ENCODE results near the gene CDH9.
"Not testable (repeated sequence)": the region's sequence is repeated elsewhere in the genome, so short reads cannot be mapped to it uniquely, and the experiment has no call there.

The CDH9 gene

DNA sequence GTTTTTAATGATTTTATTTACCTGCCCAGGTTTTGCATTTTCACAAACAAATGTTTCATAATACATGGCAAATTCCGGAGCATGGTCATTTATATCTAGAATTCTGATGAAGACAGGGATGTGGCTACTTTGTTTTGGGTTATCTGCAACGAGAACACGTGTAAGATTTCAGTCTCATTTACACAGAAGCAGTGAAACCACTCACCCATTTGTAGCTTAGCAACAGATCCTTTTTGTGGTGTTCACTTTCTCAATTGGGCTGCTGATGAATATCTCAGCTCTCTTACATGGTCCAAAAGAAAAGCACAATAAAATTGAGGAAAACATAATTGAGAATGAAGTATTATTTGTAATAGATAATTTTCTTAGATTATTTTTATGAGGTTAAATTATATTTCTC lies 148.6 kb downstream of the CDH9 start:
- no peaks in the 10 kb centered on the region for H3K4me1 Mint-ChIP-seq (ENCODE audit: low read depth)
- H3K36me3 Mint-ChIP-seq (ENCODE audit: low read depth), result no peaks in the 10 kb centered on the region
- no peak overlapping the region for H3K27ac Mint-ChIP-seq
- H3K9me3 Mint-ChIP-seq, result peaks cover 5% of the 10 kb centered on the region
- no peak overlapping the region for H3K4me3 Mint-ChIP-seq
- H3K27me3 Mint-ChIP-seq, result no peaks in the 10 kb centered on the region

DNA sequence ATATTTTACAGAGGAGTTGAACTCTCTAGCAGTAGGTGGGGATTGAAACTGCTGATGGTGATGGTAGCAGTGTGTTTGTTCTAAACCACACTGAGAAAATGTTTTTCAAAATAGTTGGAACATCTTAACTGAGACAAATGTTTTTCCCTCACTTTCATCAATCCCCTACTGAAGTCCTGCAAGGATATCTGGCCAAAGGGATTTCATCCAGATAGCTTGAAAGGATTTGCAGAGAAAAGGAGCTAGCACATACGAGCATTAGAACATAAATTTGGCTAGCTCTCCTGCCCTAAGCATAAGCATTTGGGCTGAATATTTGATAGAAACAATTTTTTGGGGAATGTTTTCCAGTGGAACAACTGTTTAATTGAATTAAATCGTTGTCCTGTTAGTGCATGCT lies 153.9 kb downstream of the CDH9 start:
- Mint-ChIP-seq H3K36me3 (ENCODE audit: low read depth) (no peaks in the 10 kb centered on the region), H3K4me3 (no peak overlapping the region), H3K27me3 (no peaks in the 10 kb centered on the region), H3K27ac (no peak overlapping the region), H3K9me3 (peaks cover 16% of the 10 kb centered on the region), H3K4me1 (ENCODE audit: low read depth) (no peaks in the 10 kb centered on the region)

GRCh38 chr5:26883375-26883774 lies 155.0 kb downstream of the CDH9 start:
- Mint-ChIP-seq H3K36me3 (ENCODE audit: low read depth) (no peaks in the 10 kb centered on the region), H3K4me3 (no peak overlapping the region), H3K27ac (no peak overlapping the region)

DNA sequence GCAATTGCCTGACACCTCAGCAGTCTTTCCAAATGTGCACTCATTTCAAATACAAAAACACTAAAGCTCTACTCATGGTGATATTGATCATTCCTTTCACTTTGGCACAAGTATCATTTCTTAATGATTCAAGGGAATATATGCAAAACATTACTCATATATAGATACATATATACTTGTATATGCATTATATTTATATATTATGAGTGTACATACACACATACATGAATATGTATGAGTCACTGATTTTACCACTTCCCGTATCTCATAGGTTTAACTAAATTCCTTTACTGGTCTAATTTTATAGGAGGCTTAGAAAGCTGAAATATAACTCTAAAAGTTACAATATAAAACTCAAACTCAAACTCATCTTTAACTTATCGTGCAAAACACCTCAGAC lies 156.5 kb downstream of the CDH9 start:
- Mint-ChIP-seq H3K4me1 (ENCODE audit: low read depth) (no peaks in the 10 kb centered on the region), H3K4me3 (no peak overlapping the region), H3K36me3 (ENCODE audit: low read depth) (no peaks in the 10 kb centered on the region), H3K27ac (no peak overlapping the region), H3K27me3 (no peaks in the 10 kb centered on the region), H3K9me3 (peaks cover 16% of the 10 kb centered on the region)

More at GRCh38 chr5:26883375-26883774, 155.0 kb downstream of the CDH9 start:
- no peaks in the 10 kb centered on the region for H3K4me1 Mint-ChIP-seq (ENCODE audit: low read depth)
- no peaks in the 10 kb centered on the region for H3K27me3 Mint-ChIP-seq
- H3K9me3 Mint-ChIP-seq, result peaks cover 16% of the 10 kb centered on the region

DNA sequence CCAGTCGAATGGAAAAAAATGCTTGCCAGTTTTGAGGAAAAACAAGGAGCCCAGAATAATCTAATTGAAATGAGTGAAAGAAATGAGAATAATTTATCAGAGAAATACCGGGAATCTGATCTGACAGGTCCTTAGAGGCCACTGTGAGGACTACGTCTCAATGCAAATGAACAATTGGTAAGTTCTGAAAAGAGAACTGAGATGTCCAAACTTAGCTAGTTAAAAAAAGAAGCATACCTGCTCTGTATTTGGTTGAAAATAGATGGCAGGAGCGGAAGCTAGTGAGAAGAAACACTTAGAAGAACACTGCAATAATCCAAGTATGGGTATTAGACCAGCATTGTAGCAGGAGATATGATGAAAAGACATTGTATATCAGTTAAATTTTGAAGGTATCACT lies 161.2 kb downstream of the CDH9 start:
- no peaks in the 10 kb centered on the region for H3K36me3 Mint-ChIP-seq (ENCODE audit: low read depth)
- no peak overlapping the region for H3K27ac Mint-ChIP-seq
- peaks cover 10% of the 10 kb centered on the region for H3K9me3 Mint-ChIP-seq
- no peak overlapping the region for H3K4me3 Mint-ChIP-seq
- no peaks in the 10 kb centered on the region for H3K27me3 Mint-ChIP-seq
- H3K4me1 Mint-ChIP-seq (ENCODE audit: low read depth), result no peaks in the 10 kb centered on the region

DNA sequence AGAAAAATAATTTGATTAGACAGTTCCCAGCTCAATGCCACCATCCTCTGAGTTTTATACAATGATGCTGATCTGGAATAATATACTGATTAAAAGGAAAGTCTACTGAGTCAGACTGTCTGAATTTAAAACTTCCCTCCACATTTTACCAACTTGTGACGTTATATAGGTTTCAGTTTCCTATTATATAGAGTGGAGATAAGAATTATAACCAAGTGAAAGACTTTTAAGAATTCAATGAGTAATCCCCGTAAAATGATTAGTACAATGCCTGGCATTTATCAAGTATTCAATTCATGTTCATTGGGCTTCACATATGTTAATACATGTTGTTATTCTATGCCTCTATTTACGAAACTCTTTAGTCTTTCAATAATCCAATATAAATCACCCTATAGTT lies 166.0 kb downstream of the CDH9 start:
- Mint-ChIP-seq H3K27ac (no peak overlapping the region), H3K27me3 (no peaks in the 10 kb centered on the region), H3K4me3 (no peak overlapping the region), H3K4me1 (ENCODE audit: low read depth) (no peaks in the 10 kb centered on the region), H3K36me3 (ENCODE audit: low read depth) (no peaks in the 10 kb centered on the region), H3K9me3 (peaks cover 8% of the 10 kb centered on the region)

GRCh38 chr5:26869781-26870180 lies 168.6 kb downstream of the CDH9 start:
- Mint-ChIP-seq H3K36me3 (ENCODE audit: low read depth) (no peaks in the 10 kb centered on the region), H3K27me3 (no peaks in the 10 kb centered on the region), H3K27ac (no peak overlapping the region), H3K9me3 (peaks cover 24% of the 10 kb centered on the region), H3K4me1 (ENCODE audit: low read depth) (no peaks in the 10 kb centered on the region), H3K4me3 (no peak overlapping the region)

- Mint-ChIP-seq H3K9me3 (peaks cover 24% of the 10 kb centered on the region), H3K4me3 (no peak overlapping the region), H3K4me1 (ENCODE audit: low read depth) (no peaks in the 10 kb centered on the region), H3K27ac (no peak overlapping the region), H3K27me3 (no peaks in the 10 kb centered on the region), H3K36me3 (ENCODE audit: low read depth) (no peaks in the 10 kb centered on the region)
Observed at GRCh38 chr5:26868504-26868903, 169.9 kb downstream of the CDH9 start.

GRCh38 chr5:26864061-26864460 lies 174.3 kb downstream of the CDH9 start:
- no peaks in the 10 kb centered on the region for H3K27me3 Mint-ChIP-seq
- H3K9me3 Mint-ChIP-seq, result peaks cover 27% of the 10 kb centered on the region
- H3K4me1 Mint-ChIP-seq (ENCODE audit: low read depth), result no peaks in the 10 kb centered on the region
- H3K27ac Mint-ChIP-seq, result no peak overlapping the region
- H3K36me3 Mint-ChIP-seq (ENCODE audit: low read depth), result no peaks in the 10 kb centered on the region
- H3K4me3 Mint-ChIP-seq, result no peak overlapping the region

GRCh38 chr5:26856238-26856637 lies 182.1 kb downstream of the CDH9 start:
- Mint-ChIP-seq H3K4me1 (ENCODE audit: low read depth) (no peaks in the 10 kb centered on the region), H3K27ac (no peak overlapping the region), H3K27me3 (no peaks in the 10 kb centered on the region), H3K36me3 (ENCODE audit: low read depth) (no peaks in the 10 kb centered on the region), H3K9me3 (peaks cover 51% of the 10 kb centered on the region), H3K4me3 (no peak overlapping the region)

DNA sequence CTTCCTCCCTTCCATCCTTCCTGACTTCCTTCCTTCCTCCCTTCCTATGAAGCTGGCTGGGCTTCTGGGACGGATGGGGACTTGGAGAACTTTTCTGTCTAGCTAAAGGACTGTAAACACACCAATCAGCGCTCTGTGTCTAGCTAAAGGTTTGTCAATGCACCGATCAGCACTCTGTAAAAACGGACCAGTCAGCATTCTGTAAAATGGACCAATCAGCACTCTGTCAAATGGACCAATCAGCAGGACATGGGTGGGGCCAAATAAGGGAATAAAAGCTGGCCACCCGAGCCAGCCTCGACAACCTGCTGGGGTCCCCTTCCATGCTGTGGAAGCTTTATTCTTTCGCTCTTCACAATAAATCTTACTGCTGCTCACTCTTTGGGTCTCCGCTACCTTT lies 185.9 kb downstream of the CDH9 start:
- not testable (repeated sequence) for H3K4me1 Mint-ChIP-seq (ENCODE audit: low read depth); H3K4me3 Mint-ChIP-seq; H3K36me3 Mint-ChIP-seq (ENCODE audit: low read depth); H3K27ac Mint-ChIP-seq; H3K27me3 Mint-ChIP-seq
- peaks cover 40% of the 10 kb centered on the region for H3K9me3 Mint-ChIP-seq

DNA sequence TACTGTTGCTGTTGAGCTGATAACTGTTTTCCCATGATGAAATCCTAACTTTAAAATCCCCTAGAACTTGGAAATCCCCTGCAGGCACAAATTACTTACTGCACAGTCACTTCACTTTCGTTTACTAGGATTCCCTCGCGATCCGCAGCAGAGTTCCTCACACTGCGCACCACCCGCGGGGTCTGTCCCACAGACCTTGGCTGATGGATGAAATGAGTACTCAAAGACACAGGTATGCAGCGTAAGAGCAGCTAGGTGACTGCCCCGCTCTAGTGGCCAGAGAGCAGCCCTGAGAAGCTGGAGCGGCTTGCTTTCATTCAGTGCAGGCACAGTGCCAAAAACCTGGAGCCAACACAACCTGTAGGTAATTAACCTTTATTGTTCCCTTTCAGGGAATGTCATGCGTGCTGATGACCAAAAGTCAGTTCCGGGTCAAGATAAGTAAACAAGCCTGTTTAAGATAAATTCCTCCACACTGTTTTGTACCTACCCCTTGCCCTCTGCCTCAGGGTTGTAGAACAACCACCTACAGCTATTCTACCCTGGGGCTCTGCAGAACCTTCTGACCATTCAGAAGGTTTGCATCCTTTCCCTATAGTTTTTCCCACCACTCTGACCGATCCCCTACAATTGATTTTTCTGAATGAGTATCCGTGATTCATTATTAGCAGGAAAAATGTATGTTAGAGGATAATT lies 191.2 kb downstream of the CDH9 start:
- Mint-ChIP-seq H3K4me3 (no peak overlapping the region), H3K27me3 (no peaks in the 10 kb centered on the region), H3K36me3 (ENCODE audit: low read depth) (no peaks in the 10 kb centered on the region), H3K4me1 (ENCODE audit: low read depth) (no peaks in the 10 kb centered on the region), H3K27ac (no peak overlapping the region), H3K9me3 (peaks cover 13% of the 10 kb centered on the region)

DNA sequence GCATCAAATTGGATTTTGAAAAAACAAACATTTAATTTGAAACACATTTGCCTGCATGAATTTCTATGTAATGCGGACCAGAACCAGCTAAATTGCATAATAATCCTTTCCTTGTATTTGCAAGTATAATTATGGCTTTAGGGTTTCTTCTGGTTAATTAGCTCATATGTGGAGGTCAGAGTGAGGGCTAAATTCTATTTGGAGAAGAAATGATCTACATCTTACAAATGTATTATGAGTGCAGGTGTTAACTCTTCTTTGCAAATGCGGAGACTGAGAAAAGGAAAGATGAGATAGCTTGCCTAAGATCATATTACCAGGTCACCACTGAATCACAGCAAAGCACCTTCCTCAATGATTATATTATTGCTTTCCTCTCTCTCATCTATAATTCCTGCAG lies 194.7 kb downstream of the CDH9 start:
- Mint-ChIP-seq H3K27ac (no peak overlapping the region), H3K36me3 (ENCODE audit: low read depth) (no peaks in the 10 kb centered on the region), H3K27me3 (no peaks in the 10 kb centered on the region), H3K9me3 (no peaks in the 10 kb centered on the region), H3K4me1 (ENCODE audit: low read depth) (no peaks in the 10 kb centered on the region), H3K4me3 (no peak overlapping the region)

DNA sequence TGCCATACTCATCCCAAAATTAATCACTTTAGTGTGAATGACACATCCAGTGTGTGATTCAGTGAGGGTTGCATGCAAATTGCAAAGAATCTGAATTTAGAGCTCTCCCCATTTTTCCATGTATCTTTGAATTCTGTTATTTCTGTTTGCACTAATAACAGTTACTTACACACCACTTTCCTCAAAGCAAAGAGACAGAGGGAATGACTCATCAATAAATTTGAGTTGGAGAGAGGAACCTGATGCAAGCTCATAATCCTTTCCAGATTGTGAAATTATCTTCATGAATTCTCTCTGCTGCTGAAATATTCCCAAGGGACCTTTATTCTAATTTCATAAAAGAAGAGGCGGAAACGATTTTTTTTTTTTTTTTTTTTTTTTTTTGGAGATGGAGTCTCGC lies 204.8 kb downstream of the CDH9 start:
- peaks cover 21% of the 10 kb centered on the region for H3K9me3 Mint-ChIP-seq
- no peaks in the 10 kb centered on the region for H3K27me3 Mint-ChIP-seq
- H3K4me1 Mint-ChIP-seq (ENCODE audit: low read depth), result no peaks in the 10 kb centered on the region
- H3K4me3 Mint-ChIP-seq, result no peak overlapping the region
- H3K27ac Mint-ChIP-seq, result no peak overlapping the region
- no peaks in the 10 kb centered on the region for H3K36me3 Mint-ChIP-seq (ENCODE audit: low read depth)
